ENCODE data around the gene ACAD8.

GRCh38 chr11:134245434-134245833, 7.9 kb upstream of the ACAD8 start:
- TF ChIP-seq CTCF (IDR thresholded peaks at IDR 0.05 in 4 of 5, conservative IDR thresholded peaks at IDR 0.05 in 1 of 5) (no peak), POLR2A (IDR thresholded peaks at IDR 0.05) (no peak)

Measured in gastrocnemius medialis (tissue), 4 donors.